Measurements from ENCODE around the gene GLYATL3. TPM values are rescaled to one million over a fixed set of nuclear protein-coding genes. Genes with fewer than 3 reads are reported as not detected.

Gene GLYATL3
- total and polyA plus RNA-seq, 2 donors: 0.05 to 0.33 TPM

- Histone ChIP-seq H3K27me3 (ENCODE audit: control insufficient read depth in 2 of 2, insufficient read depth in 1 of 2, low read length in 1 of 2) (peaks cover 0 to 2% of the 10 kb centered on the region in 2 donors), H3K4me3 (ENCODE audit: low read length in 2 of 2) (no peak overlapping the region), H3K4me1 (ENCODE audit: control insufficient read depth in 2 of 2, insufficient read depth in 2 of 2, low read length in 2 of 2) (no peaks in the 10 kb centered on the region), H3K27ac (ENCODE audit: low read depth in 1 of 2, low read length in 1 of 2) (no peak overlapping the region), H3K9me3 (ENCODE audit: control insufficient read depth in 2 of 2, insufficient read depth in 1 of 2, low read length in 1 of 2) (no peaks in the 10 kb centered on the region), H3K36me3 (ENCODE audit: control insufficient read depth in 2 of 2, insufficient read depth in 2 of 2, low read length in 1 of 2) (no peaks in the 10 kb centered on the region)
- no peak for DNase-seq (ENCODE audit: low read depth in 6 of 9, low spot score in 9 of 9)
Measured at GRCh38 chr6:49558238-49558637, 58.5 kb downstream of the GLYATL3 start.

GRCh38 chr6:49563006-49563886 lies 63.5 kb downstream of the GLYATL3 start:
- WGBS: 93% methylated on average over 5 of the region's 5 CpGs

GRCh38 chr6:49564552-49564951 lies 64.8 kb downstream of the GLYATL3 start:
- Histone ChIP-seq H3K27ac (ENCODE audit: low read depth in 1 of 2, low read length in 1 of 2) (no peak overlapping the region), H3K4me3 (ENCODE audit: low read length in 2 of 2) (no peak overlapping the region), H3K4me1 (ENCODE audit: control insufficient read depth in 2 of 2, insufficient read depth in 2 of 2, low read length in 2 of 2) (no peaks in the 10 kb centered on the region), H3K36me3 (ENCODE audit: control insufficient read depth in 2 of 2, insufficient read depth in 2 of 2, low read length in 1 of 2) (no peaks in the 10 kb centered on the region), H3K27me3 (ENCODE audit: control insufficient read depth in 2 of 2, insufficient read depth in 1 of 2, low read length in 1 of 2) (no peaks in the 10 kb centered on the region), H3K9me3 (ENCODE audit: control insufficient read depth in 2 of 2, insufficient read depth in 1 of 2, low read length in 1 of 2) (no peaks in the 10 kb centered on the region)
- 96% methylated on average over 1 of the region's 1 CpG for WGBS
- no peak for DNase-seq (ENCODE audit: low read depth in 6 of 9, low spot score in 9 of 9)

More at GRCh38 chr6:49563006-49563886, 63.5 kb downstream of the GLYATL3 start:
- H3K4me1 ChIP-seq (ENCODE audit: control insufficient read depth in 2 of 2, insufficient read depth in 2 of 2, low read length in 2 of 2): no peaks in the 10 kb centered on the region
- no peak overlapping the region for H3K27ac ChIP-seq (ENCODE audit: low read depth in 1 of 2, low read length in 1 of 2)
- no peak for DNase-seq (ENCODE audit: low read depth in 6 of 9, low spot score in 9 of 9)
- H3K27me3 ChIP-seq (ENCODE audit: control insufficient read depth in 2 of 2, insufficient read depth in 1 of 2, low read length in 1 of 2): no peaks in the 10 kb centered on the region
- no peak overlapping the region for H3K4me3 ChIP-seq (ENCODE audit: low read length in 2 of 2)
- H3K9me3 ChIP-seq (ENCODE audit: control insufficient read depth in 2 of 2, insufficient read depth in 1 of 2, low read length in 1 of 2): no peaks in the 10 kb centered on the region
- H3K36me3 ChIP-seq (ENCODE audit: control insufficient read depth in 2 of 2, insufficient read depth in 2 of 2, low read length in 1 of 2): no peaks in the 10 kb centered on the region

GRCh38 chr6:49565261-49565660 lies 65.5 kb downstream of the GLYATL3 start:
- no peaks in the 10 kb centered on the region for H3K9me3 ChIP-seq (ENCODE audit: control insufficient read depth in 2 of 2, insufficient read depth in 1 of 2, low read length in 1 of 2)
- no peaks in the 10 kb centered on the region for H3K4me1 ChIP-seq (ENCODE audit: control insufficient read depth in 2 of 2, insufficient read depth in 2 of 2, low read length in 2 of 2)
- 49% methylated on average over 2 of the region's 2 CpGs for whole genome bisulfite sequencing
- no peak for DNase-seq (ENCODE audit: low read depth in 6 of 9, low spot score in 9 of 9)
- H3K36me3 ChIP-seq (ENCODE audit: control insufficient read depth in 2 of 2, insufficient read depth in 2 of 2, low read length in 1 of 2): no peaks in the 10 kb centered on the region
- H3K4me3 ChIP-seq (ENCODE audit: low read length in 2 of 2): no peak overlapping the region
- no peak overlapping the region for H3K27ac ChIP-seq (ENCODE audit: low read depth in 1 of 2, low read length in 1 of 2)
- H3K27me3 ChIP-seq (ENCODE audit: control insufficient read depth in 2 of 2, insufficient read depth in 1 of 2, low read length in 1 of 2): no peaks in the 10 kb centered on the region

GRCh38 chr6:49565855-49566254 lies 66.1 kb downstream of the GLYATL3 start:
- H3K9me3 ChIP-seq (ENCODE audit: control insufficient read depth in 2 of 2, insufficient read depth in 1 of 2, low read length in 1 of 2): no peaks in the 10 kb centered on the region
- no peaks in the 10 kb centered on the region for H3K4me1 ChIP-seq (ENCODE audit: control insufficient read depth in 2 of 2, insufficient read depth in 2 of 2, low read length in 2 of 2)
- no peak overlapping the region for H3K27ac ChIP-seq (ENCODE audit: low read depth in 1 of 2, low read length in 1 of 2)
- no peaks in the 10 kb centered on the region for H3K36me3 ChIP-seq (ENCODE audit: control insufficient read depth in 2 of 2, insufficient read depth in 2 of 2, low read length in 1 of 2)
- WGBS: 68% methylated on average over 10 of the region's 10 CpGs
- no peak for DNase-seq (ENCODE audit: low read depth in 6 of 9, low spot score in 9 of 9)
- no peaks in the 10 kb centered on the region for H3K27me3 ChIP-seq (ENCODE audit: control insufficient read depth in 2 of 2, insufficient read depth in 1 of 2, low read length in 1 of 2)
- no peak overlapping the region for H3K4me3 ChIP-seq (ENCODE audit: low read length in 2 of 2)

GRCh38 chr6:49570474-49571079 lies 70.9 kb downstream of the GLYATL3 start:
- Histone ChIP-seq H3K4me3 (ENCODE audit: low read length in 2 of 2) (no peak overlapping the region), H3K36me3 (ENCODE audit: control insufficient read depth in 2 of 2, insufficient read depth in 2 of 2, low read length in 1 of 2) (no peaks in the 10 kb centered on the region), H3K4me1 (ENCODE audit: control insufficient read depth in 2 of 2, insufficient read depth in 2 of 2, low read length in 2 of 2) (no peaks in the 10 kb centered on the region), H3K27me3 (ENCODE audit: control insufficient read depth in 2 of 2, insufficient read depth in 1 of 2, low read length in 1 of 2) (no peaks in the 10 kb centered on the region), H3K9me3 (ENCODE audit: control insufficient read depth in 2 of 2, insufficient read depth in 1 of 2, low read length in 1 of 2) (no peaks in the 10 kb centered on the region), H3K27ac (ENCODE audit: low read depth in 1 of 2, low read length in 1 of 2) (no peak overlapping the region)
- 61% methylated on average over 6 of the region's 6 CpGs for WGBS
- no peak for DNase-seq (ENCODE audit: low read depth in 6 of 9, low spot score in 9 of 9)

GRCh38 chr6:49576618-49577017 lies 76.9 kb downstream of the GLYATL3 start:
- H3K27ac ChIP-seq (ENCODE audit: low read depth in 1 of 2, low read length in 1 of 2): no peak overlapping the region
- no peak for DNase-seq (ENCODE audit: low read depth in 6 of 9, low spot score in 9 of 9)
- H3K4me3 ChIP-seq (ENCODE audit: low read length in 2 of 2): no peak overlapping the region
- H3K27me3 ChIP-seq (ENCODE audit: control insufficient read depth in 2 of 2, insufficient read depth in 1 of 2, low read length in 1 of 2): no peaks in the 10 kb centered on the region
- 98% methylated on average over 1 of the region's 1 CpG for WGBS
- no peaks in the 10 kb centered on the region for H3K36me3 ChIP-seq (ENCODE audit: control insufficient read depth in 2 of 2, insufficient read depth in 2 of 2, low read length in 1 of 2)
- H3K9me3 ChIP-seq (ENCODE audit: control insufficient read depth in 2 of 2, insufficient read depth in 1 of 2, low read length in 1 of 2): no peaks in the 10 kb centered on the region
- no peaks in the 10 kb centered on the region for H3K4me1 ChIP-seq (ENCODE audit: control insufficient read depth in 2 of 2, insufficient read depth in 2 of 2, low read length in 2 of 2)

Other genes starting within 250 kb of the GLYATL3 start
- 13.3 TPM for gene MMUT, start 36.7 kb upstream of the GLYATL3 start, total RNA-seq
- gene MMUT, start 36.7 kb upstream of the GLYATL3 start, polyA plus RNA-seq: 14.4 TPM
- gene CENPQ, start 36.6 kb upstream of the GLYATL3 start, total RNA-seq: 13.6 TPM
- gene CENPQ, start 36.6 kb upstream of the GLYATL3 start, polyA plus RNA-seq: 9.8 TPM
- gene C6orf141, start 50.7 kb downstream of the GLYATL3 start, total RNA-seq: 0.38 TPM
- gene C6orf141, start 50.7 kb downstream of the GLYATL3 start, polyA plus RNA-seq: 5.1 TPM
- gene RHAG, start 136.9 kb downstream of the GLYATL3 start, total RNA-seq: 2.8 TPM
- 0.39 TPM for gene RHAG, start 136.9 kb downstream of the GLYATL3 start, polyA plus RNA-seq
- 0.05 TPM for gene CRISP2, start 213.6 kb downstream of the GLYATL3 start, total RNA-seq
- gene CRISP2, start 213.6 kb downstream of the GLYATL3 start, polyA plus RNA-seq: 0.14 TPM
- 1.1 TPM for gene CRISP3, start 244.5 kb downstream of the GLYATL3 start, total RNA-seq
- 0.48 TPM for gene CRISP3, start 244.5 kb downstream of the GLYATL3 start, polyA plus RNA-seq

Measured in thymus (tissue), 11 donors.